GM18508 (cell line): ENCODE results near the gene MED16.
"Not testable (repeated sequence)": the region's sequence is repeated elsewhere in the genome, so short reads cannot be mapped to it uniquely, and the experiment has no call there.

Experiments
- ATAC-seq: cut with Tn5 transposase; IDR thresholded peaks from one replicate; pipeline ENCODE4 v1.9.1; 2021; ENCODE audit warnings: moderate number of reproducible peaks; ENCODE audit not compliant: insufficient read depth, unreplicated experiment

Gene MED16

DNA sequence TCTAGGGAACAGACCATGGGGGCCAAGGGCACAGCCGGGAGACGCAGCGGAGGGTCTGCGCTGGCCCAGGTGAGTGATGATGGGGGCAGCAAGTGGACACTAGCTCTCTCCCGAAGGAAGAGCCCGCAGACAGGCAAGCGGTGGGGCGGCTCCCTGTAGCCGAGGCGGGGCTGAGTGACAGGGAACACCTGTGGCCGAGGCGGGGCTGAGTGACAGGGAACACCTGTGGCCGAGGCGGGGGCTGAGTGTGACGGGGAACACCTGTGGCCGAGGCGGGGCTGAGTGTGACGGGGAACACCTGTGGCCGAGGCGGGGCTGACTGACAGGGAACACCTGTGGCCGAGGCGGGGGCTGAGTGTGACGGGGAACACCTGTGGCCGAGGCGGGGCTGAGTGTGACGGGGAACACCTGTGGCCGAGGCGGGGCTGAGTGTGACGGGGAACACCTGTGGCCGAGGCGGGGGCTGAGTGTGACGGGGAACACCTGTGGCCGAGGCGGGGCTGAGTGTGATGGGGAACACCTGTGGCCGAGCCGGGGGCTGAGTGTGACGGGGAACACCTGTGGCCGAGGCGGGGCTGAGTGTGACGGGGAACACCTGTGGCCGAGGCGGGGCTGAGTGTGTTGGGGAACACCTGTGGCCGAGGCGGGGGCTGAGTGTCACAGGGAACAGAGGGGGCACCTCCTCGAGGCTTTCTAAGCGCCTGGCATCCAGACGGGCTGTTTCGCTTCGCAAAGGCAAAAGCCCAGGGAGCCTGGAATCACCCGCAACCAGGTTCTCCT, 1.4 kb downstream of the MED16 start:
- ATAC-seq = not testable (repeated sequence)

DNA sequence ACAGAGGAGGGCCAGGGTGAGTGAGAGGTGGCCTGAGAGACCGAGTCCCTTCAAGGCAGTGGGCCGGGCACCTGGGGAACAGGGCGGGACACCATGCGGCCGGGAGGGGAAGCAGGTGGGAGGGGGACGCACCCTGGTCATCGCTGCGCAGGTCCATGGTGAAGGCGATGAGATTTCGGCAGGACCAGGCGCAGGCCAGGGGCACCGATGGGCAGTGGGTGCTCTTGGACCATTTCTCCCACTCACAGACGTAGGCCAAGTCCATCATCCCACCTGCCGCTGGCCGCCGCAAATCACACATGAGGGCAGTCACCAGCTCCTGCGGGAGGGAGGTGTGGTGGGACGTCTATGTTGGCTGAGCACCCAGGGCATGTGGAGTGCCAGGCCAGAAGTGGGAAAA, 2.2 kb downstream of the MED16 start:
- ATAC-seq = no peak

DNA sequence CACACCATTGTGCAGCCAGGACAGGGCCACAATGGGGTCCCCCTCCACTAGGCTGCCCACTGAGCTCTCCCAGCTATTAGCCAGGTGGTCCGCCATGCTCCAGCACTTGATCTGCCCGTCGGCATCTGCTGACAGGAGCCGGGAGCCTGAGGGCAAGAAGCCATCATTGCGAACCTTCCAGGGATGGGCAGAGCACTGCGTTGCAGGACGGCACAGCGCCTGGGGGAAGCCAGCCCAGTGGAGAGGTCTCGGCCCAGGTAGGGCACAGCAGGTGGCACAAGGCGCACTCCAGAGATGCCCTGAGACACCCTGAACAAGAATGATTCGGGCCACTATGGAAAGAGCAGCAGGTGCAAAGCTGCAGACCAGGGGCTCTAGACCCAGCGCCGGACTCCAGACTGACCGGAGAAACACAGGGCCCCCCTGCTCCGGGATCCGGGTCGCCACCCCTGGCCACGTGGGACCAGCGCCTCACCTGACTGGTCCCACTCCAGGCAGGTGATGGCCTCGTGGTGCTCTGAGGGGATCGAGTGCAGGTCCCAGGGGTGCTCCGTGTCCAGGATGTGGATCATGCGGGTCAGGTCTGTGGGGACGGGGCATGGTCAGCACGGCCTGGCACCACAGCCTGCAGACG, 3.2 kb downstream of the MED16 start:
- ATAC-seq = no peak

DNA sequence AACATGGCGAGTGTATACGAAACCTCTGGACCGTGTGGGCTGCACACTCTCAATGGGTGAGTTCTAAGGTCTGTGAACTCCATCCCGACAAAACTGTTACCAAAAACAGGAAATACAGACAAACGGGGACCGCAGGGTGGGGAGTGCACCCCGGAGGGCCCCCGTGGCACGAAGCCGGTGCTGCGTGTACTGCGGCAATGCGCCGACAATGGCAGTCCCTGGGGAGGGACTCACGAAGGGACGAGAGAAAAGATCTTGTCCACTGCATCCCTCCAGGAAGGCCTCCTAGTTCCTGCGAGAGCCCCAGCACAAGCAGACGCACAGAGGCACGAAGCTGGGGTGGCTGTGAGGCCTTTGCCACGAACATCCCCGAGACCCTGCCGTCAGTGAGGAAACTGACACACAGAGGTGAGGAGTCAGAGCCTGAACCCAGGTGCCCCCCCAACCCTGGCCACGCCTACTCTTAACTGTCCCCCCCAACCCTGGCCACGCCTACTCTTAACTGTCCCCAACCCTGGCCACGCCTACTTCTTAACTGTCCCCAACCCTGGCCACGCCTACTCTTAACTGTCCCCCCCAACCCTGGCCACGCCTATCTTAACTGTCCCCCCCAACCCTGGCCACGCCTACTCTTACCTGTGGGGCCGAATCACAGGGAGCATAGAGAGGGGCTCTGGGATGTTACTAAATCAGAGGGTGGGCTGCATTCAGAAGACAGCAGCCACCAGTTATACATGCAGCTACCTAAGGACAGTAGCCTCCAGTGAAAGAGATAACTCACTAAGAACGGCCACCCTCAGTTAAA, 4.2 kb downstream of the MED16 start:
- no peak for ATAC-seq

DNA sequence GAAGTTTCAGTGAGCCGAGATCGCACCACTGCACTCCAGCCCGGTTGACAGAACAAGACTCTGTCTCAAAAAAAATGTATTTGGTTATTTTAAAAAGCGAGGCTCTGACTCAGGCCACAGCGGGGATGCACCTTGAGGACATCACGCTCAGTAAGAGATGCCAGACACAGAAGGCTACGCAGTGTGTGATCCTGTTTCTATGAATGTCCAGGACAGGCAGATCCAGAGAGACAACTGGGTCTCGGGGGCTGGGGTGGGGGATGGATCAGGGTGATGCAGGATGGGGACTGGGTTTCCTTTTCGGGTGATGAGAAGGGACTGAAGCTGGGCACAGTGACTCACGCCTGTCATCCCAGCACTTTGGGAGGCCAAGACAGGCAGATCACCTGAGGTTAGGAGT, 5.4 kb downstream of the MED16 start:
- no peak for ATAC-seq

DNA sequence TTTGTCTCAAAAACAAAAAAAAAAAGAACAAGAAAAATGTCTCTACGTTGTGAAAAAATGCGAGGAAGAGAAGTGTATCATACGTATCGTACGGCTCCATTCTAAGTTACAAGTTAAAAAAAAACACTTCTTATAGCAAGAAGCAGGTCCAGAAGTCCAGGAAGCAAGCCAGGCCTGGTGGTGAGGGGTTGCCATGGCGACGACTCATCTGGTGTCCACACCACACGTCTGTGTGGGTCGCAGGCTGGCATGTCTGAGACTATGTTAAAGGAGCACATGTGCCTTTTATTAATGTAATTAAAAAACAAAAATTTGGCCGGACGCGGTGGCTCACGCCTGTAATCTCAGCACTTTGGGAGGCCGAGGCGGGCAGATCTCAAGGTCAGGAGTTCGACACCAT, 5.9 kb downstream of the MED16 start:
- ATAC-seq = no peak

DNA sequence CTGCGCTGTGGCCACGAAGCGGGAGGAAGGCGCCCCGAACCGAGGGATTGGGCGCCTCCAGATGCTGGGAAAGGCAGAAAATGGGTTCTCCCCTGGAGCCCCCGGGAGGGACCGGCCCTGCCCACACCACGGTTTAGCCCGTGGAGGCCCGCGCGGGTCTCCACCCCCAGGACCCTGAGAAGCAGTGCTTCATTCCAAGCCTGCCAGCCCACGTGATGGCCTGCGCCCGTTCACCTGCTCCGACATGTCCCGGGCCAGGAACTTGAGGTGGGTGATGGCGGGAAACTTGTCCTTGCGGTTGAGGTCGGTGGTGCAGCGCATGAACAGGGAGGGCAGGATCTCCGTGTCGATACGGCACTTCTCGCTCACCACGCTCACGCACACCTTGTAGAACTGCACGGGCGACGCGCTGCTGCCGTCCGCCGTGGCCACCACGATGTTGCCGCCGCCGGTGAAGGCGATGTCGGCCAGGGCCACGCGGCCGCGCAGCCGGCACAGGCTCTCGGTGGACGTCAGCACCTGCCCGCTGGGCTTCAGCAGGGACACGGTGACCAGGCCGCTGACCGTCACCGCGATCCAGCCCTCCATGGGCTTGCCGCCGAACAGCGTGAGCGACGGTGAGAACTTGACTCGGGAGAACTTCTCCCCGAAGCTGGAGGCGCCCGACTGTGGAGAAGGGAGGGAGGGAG, 7.3 kb downstream of the MED16 start:
- no peak for ATAC-seq

DNA sequence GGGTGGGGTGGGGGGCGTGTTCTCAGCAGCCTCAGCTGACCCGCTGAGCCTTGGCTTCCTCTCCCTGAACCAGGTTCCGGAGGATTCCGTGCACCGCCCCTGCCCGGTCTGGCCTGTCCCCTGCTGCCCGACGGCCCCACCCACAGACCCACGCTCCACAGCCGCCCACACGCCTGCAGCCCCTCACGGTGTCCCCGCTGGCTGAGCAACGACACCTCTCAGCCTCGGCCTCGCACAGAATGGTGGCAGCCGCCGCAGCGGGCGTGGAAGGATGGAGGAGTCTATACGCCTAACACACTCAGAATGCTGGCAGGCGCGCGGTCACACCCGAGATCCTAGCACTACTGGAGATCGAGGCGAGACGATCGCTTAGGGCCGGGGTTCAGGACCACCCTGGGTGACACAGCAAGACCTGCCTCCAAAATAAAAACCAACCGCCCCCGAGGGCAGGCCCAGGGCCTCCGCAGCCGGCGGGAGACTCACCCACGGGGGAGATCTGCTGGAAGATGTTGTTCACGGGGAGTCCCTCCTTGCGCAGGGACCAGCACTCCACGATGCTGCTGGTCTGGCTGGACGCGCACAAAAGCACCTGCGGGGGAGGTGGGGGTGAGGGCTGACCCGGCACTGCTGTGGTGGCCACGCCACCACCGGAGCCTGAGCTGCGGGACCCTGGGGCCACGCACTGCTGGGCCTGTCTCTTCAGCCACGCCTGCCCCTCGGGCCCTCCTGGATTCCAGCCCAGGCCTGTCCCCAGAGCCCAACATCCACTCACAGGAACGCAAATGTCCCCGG, 8.4 kb downstream of the MED16 start:
- ATAC-seq = no peak

DNA sequence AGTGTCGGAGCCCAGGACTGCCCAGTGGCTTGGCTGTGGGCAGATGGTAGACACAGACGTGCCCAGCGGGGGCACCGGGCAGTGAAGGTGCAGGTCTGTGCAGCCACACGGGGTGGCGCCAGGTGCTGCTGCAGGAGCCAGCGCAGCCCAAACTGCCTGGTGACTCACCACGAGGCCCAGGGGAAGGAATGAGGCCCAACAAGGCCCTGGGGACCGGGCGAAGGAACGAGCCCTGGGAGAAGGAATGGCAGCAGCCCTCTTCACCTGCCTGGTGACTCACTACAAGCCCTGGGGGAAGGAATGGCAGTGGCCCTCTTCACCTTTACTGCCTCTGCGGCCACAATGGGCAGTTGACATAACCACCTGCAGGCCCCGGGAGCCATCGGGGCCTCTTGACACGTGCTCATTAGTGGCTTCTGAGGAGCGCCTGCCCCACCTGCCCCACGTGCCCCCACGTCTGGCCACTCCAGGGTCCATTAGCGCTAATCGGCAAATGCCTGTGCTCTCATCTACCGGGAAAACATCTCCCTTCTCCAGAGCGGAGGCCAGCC, 9.3 kb downstream of the MED16 start:
- ATAC-seq = no peak

DNA sequence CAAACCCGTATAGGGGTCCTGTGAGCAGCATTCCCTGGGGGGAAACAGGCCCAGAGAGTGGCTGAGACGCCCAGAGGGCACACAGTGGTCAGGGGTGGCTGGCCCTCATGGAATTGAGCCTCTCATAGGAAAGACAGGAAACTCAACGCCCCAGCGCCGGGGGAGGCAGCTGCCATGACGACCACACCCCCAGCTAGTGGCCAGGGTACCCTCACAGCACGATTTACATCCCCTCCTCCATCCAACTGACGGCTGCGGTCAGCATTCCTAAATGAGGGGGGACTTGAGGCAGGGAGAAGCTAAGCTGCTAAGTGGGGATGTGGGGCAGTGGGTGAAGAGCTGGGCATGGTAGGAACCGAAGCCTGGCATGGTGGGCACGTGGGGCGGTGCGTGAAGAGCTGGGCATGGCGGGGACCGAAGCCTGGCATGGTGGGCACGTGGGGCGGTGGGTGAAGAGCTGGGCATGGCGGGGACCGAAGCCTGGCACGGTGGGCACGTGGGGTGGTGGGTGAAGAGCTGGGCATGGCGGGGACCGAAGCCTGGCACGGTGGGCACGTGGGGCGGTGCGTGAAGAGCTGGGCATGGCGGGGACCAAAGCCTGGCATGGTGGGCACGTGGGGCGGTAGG, 10.0 kb downstream of the MED16 start:
- no peak for ATAC-seq

DNA sequence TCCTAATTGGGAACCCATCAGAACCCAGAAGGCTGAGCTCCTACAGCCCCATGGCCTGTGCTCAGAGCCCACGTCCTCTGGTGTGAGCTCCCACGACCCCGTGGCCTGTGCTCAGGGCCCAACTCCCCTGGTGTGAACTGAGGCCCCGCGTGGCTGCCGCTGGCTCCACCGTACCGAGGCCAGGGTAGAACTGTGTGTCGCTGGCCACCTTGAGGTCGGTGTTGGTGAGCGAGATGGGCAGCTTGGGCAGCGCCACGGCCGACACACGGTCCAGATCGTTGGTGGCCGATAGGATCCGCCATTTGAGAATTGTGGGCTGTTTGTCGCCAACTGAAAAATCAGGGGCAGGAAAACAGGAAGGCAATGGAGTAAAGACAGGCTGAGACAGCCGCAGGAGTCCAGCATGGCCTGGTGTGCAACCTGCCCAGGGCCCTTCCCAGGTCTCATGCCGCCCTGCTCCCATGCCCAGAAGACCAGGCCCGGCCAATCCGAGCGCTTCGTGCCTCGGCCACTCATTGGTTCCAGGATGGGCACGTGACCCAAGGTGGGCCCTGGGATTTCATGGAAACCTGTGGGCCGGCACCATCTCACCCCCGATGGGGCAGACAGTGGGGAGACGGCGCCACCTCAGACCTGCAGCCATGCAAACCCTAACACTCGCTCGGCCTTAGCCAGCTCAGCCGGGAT, 11.5 kb downstream of the MED16 start:
- ATAC-seq = no peak

DNA sequence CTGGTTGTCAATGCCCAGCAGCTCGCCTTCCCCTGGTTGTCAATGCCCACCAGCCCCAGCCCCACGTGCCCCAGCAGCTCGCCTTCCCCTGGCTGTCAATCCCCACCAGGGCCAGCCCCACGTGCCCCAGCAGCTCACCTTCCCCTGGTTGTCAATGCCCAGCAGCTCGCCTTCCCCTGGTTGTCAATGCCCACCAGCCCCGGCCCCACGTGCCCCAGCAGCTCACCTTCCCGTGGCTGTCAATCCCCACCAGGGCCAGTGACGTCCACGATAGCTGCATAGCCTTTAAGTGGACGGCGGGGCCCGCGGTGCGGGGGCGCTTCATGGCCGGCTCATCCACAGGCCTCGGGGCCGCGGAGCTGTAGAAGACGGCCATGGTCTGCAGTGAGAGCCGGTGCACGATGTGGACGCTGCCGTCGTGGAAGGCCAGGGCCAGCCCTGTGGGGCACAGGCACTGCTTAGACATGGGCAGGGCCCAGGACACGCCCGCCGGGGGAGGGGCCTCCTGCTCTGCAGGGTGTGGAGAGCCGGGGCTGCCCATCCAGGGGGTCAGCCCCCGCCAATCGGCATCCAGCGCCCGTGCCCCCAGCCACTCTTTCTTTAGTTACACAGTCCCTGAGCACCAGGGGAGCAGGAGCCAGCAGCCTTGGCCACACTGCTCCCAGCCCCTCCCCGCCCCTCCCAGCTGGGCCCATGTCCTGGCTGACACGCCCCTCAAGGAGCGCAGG, 13.1 kb downstream of the MED16 start:
- no peak for ATAC-seq

DNA sequence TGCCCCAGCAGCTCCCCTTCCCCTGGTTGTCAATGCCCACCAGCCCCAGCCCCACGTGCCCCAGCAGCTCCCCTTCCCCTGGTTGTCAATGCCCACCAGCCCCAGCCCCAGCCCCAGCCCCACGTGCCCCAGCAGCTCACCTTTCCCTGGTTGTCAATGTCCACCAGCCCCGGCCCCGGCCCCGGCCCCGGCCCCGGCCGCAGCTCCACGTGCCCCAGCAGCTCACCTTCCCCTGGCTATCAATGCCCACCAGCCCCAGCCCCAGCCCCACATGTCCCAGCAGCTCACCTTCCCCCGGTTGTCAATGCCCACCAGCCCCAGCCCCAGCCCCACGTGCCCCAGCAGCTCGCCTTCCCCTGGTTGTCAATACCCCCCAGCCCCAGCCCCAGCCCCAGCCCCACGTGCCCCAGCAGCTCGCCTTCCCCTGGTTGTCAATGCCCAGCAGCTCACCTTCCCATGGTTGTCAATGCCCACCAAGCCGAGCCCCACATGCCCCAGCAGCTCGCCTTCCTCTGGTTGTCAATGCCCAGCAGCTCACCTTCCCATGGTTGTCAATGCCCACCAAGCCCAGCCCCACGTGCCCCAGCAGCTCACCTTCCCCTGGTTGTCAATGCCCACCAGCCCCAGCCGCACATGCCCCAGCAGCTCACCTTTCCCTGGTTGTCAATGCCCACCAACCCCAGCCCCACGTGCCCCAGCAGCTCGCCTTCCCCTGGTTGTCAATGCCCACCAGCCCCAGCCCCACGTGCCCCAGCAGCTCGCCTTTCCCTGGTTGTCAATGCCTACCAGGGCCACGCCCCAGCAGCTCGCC, 14.0 kb downstream of the MED16 start:
- ATAC-seq = not testable (repeated sequence)

DNA sequence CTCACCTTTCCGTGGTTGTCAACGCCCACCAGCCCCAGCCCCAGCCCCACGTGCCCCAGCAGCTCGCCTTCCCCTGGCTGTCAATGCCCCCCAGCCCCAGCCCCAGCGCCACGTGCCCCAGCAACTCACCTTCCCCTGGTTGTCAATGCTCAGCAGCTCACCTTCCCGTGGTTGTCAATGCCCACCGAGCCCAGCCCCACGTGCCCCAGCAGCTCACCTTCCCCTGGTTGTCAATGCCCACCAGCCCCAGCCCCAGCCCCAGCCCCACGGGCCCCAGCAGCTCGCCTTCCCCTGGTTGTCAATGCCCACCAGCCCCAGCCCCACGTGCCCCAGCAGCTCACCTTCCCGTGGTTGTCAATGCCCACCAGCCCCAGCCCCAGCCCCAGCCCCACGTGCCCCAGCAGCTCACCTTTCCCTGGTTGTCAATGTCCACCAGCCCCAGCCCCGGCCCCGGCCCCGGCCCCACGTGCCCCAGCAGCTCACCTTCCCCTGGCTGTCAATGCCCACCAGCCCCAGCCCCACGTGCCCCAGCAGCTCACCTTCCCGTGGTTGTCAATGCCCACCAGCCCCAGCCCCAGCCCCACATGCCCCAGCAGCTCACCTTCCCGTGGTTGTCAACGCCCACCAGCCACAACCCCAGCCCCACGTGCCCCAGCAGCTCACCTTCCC, 14.9 kb downstream of the MED16 start:
- not testable (repeated sequence) for ATAC-seq

DNA sequence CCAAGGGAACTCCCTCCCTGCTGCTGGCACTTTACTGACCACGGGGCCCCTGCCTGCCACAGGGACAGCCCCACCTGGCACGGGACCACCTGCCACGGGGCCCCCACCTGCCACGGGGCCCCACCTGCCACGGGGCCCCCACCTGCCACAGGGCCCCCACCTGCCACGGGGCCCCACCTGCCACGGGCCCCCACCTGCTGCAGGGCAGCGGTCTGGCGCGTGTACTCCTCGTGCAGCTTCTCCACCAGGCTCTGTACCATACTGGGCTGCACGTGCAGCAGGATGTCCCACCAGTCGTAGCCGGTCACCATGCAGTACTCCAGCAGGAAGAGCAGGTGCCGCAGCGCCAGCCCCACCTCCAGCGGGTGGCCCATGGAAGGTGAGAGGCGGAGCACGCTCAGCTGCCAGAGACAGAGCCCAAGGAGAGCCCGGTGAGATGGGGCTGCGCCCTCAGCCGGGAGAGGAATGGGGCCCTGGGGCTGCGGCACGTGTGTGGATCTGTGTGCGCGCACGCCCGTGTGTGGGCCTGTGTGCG, 16.1 kb downstream of the MED16 start:
- no peak for ATAC-seq

DNA sequence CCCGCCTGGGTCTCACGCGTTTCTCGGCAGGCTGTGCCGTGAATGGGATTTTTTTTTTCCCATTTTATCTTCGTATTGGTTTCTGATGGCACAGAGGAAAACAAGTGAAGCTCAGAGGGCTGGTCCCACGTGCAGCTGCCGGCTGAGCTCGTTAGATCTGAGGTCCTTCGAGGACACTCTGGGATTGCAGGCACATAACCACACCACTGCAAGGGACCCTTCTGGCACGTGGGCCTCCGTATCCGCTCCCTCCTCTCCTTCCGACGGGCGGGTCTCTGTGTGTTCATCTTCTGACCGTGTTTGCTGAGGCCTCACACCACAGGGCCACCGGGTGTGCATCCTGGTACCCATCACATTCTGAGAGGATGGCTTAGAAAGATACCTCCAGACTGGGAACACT, 16.9 kb downstream of the MED16 start:
- no peak for ATAC-seq
